ENCODE data around the gene GLRX5. TPM values are rescaled to one million over a fixed set of nuclear protein-coding genes. Genes with fewer than 3 reads are reported as not detected.

The GLRX5 gene
- total RNA-seq = 10 to 100 TPM; 36.4 to 48.5 TPM

- H3K9me3 Mint-ChIP-seq (ENCODE audit: low read depth) = no peaks in the 10 kb centered on the region
- peak within 1 kb of the TSS; percentile 94 for H3K4me3 Mint-ChIP-seq
- CTCF ChIA-PET = interaction anchor here (0.8 to 5.1 kb wide), 10 partner anchors 9 to 107 kb away, joined by 3 to 40 read pairs (median 4); partner anchors contain the start of gene SYNE3
- DNase-seq (peak; percentile 99), ATAC-seq (peak; percentile 89)
- H3K27me3 Mint-ChIP-seq = no peaks in the 10 kb centered on the region
- H3K36me3 Mint-ChIP-seq = peaks cover 16% of the 10 kb centered on the region
- peaks cover 66% of the 10 kb centered on the region for H3K4me1 Mint-ChIP-seq
- peak within 1 kb of the TSS; percentile 84 for H3K27ac Mint-ChIP-seq
These were observed at the start of gene GLRX5 for GRCh38 chr14:95534299-95535225. Gene GLRX5, plus strand, starts transcription at chr14:95535050. Its CDS starts 40 bp downstream, at chr14:95535090.

DNA sequence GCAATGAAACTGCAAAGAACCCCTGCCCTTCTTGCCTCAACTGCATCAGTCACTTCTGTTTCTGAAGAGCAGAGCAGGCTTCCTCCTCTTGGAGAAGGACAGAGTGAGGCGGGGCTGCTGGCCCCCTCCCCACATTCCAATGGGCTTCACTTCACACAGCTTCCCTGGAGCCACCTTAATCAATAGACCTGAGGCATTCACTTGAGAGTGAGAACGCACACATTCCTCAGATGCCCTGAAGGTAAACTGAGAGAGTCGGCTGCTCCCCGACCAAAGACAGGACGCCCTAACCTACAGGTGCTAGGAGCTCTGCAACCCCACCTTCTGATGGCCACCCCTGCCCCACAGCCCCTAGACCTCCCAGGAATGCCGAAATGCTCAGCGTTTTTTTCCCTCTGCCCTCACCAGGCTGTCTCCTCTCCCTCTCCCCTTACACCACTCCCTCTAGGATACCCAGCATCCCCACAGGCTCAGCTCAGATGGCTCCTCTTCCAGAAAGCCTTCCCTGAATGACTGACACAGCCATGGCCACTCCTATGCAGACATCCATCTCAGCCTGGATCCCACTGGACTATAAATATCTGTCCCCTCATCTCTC, 49.5 kb upstream of the GLRX5 start:
- Mint-ChIP-seq H3K27ac (no peak overlapping the region), H3K9me3 (ENCODE audit: low read depth) (no peaks in the 10 kb centered on the region), H3K36me3 (peaks cover 9% of the 10 kb centered on the region), H3K27me3 (no peaks in the 10 kb centered on the region), H3K4me3 (no peak overlapping the region), H3K4me1 (peaks cover 31% of the 10 kb centered on the region)
- DNase-seq (no peak), ATAC-seq (no peak)
- CTCF ChIA-PET = interaction anchor here (0.6 kb wide), 1 partner anchor 9 kb away, joined by 3 read pairs; no protein-coding TSS in a partner anchor

DNA sequence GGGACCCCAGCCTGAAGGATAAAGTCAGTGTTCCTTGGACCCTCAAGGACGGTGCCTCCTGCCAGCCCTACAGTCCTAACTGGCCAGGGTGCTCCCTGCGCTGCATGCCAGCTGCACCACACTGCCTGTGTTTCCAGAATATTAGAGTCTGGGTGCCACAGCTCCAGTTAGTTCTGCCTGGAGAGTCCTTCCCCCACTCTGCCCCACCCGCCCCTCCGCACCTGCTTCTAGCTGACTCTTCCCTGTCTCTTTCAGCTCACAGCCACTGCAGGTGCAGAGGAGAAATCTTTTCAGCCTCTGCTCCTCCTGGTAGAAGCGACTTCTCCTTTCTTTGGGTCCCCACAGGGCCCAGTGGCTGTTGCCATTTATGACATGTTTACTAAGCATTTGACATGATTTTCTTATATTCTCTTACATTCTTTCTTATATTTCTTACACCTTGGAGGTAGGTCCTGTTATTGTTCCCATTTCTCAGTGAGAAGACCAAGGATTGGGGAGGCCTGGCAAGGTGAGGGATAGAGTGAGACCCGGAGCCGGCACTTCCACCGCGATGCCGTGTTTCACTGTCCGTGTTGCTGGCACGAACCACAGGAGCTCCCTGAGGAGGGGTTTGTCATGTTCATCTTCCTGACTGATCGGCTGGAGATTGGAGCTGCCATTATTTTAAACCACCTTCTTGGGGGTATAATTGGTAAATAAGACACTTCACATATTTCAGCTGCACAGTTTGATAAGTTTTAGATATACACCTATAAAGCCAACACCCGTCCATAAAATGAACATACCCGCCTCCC, 47.8 kb upstream of the GLRX5 start:
- H3K4me1 Mint-ChIP-seq = peaks cover 23% of the 10 kb centered on the region
- peaks cover 17% of the 10 kb centered on the region for H3K36me3 Mint-ChIP-seq
- no peak overlapping the region for H3K4me3 Mint-ChIP-seq
- CTCF ChIA-PET = interaction anchor here (1.5 kb wide), 1 partner anchor 10 kb away, joined by 4 read pairs; no protein-coding TSS in a partner anchor
- no peaks in the 10 kb centered on the region for H3K9me3 Mint-ChIP-seq (ENCODE audit: low read depth)
- no peak overlapping the region for H3K27ac Mint-ChIP-seq
- no peaks in the 10 kb centered on the region for H3K27me3 Mint-ChIP-seq
- ATAC-seq (no peak), DNase-seq (no peak)

DNA sequence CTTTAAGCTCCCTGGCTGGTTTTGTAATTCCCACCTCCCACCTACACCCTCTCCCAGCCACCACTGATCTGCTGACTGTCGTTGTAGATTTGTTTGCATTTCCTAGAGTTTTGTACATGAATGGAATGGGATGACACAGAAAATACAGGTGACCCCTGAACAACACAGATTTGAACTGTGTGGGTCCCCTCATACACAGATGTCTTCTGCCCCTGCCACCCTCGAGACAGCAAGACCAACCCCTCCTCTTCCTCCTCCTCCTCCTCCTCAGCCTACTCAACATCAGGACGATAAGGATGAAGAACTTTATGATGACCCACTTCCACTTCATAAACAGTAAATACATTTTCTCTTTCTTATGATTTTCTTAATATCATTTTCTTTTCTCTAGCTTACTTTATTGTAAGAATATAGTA, 47.2 kb upstream of the GLRX5 start:
- H3K27me3 Mint-ChIP-seq = no peaks in the 10 kb centered on the region
- H3K4me1 Mint-ChIP-seq = peaks cover 26% of the 10 kb centered on the region
- CTCF ChIA-PET = interaction anchor here (1.5 kb wide), 1 partner anchor 9 kb away, joined by 4 read pairs; no protein-coding TSS in a partner anchor
- ATAC-seq (no peak), DNase-seq (no peak)
- H3K36me3 Mint-ChIP-seq = peaks cover 23% of the 10 kb centered on the region
- H3K9me3 Mint-ChIP-seq (ENCODE audit: low read depth) = no peaks in the 10 kb centered on the region
- H3K27ac Mint-ChIP-seq = peak overlapping the region; percentile 2
- H3K4me3 Mint-ChIP-seq = no peak overlapping the region

GRCh38 chr14:95488376-95489213, 46.3 kb upstream of the GLRX5 start:
- Mint-ChIP-seq H3K4me3 (no peak overlapping the region), H3K36me3 (peaks cover 24% of the 10 kb centered on the region), H3K9me3 (ENCODE audit: low read depth) (no peaks in the 10 kb centered on the region), H3K4me1 (peaks cover 27% of the 10 kb centered on the region), H3K27ac (peak overlapping the region; percentile 55), H3K27me3 (no peaks in the 10 kb centered on the region)
- DNase-seq (no peak), ATAC-seq (no peak)
- CTCF ChIA-PET = interaction anchor here (1.0 to 1.5 kb wide), 2 partner anchors 8 to 46 kb away, joined by 3 to 4 read pairs; no protein-coding TSS in a partner anchor

- Mint-ChIP-seq H3K27me3 (no peaks in the 10 kb centered on the region), H3K4me1 (peaks cover 27% of the 10 kb centered on the region), H3K36me3 (peaks cover 29% of the 10 kb centered on the region), H3K9me3 (ENCODE audit: low read depth) (no peaks in the 10 kb centered on the region), H3K4me3 (no peak overlapping the region), H3K27ac (peak overlapping the region; percentile 55)
- ATAC-seq (no peak), DNase-seq (no peak)
- CTCF ChIA-PET = interaction anchor here (1.0 to 1.3 kb wide), 2 partner anchors 38 to 47 kb away, joined by 3 to 5 read pairs; no protein-coding TSS in a partner anchor
These were observed 45.4 kb upstream of the GLRX5 start for GRCh38 chr14:95489214-95490137.

GRCh38 chr14:95490138-95490509, 44.7 kb upstream of the GLRX5 start:
- no peak for ATAC-seq
- no peaks in the 10 kb centered on the region for H3K27me3 Mint-ChIP-seq
- no peaks in the 10 kb centered on the region for H3K9me3 Mint-ChIP-seq (ENCODE audit: low read depth)
- no peak overlapping the region for H3K27ac Mint-ChIP-seq
- H3K36me3 Mint-ChIP-seq = peaks cover 29% of the 10 kb centered on the region
- no peak overlapping the region for H3K4me3 Mint-ChIP-seq
- peaks cover 31% of the 10 kb centered on the region for H3K4me1 Mint-ChIP-seq
- DNase-seq = no peak
- CTCF ChIA-PET = interaction anchor here (1.0 to 1.3 kb wide), 2 partner anchors 37 to 48 kb away, joined by 3 to 5 read pairs; no protein-coding TSS in a partner anchor

- no peak for DNase-seq
- Mint-ChIP-seq H3K4me3 (no peak overlapping the region), H3K36me3 (peaks cover 33% of the 10 kb centered on the region), H3K27me3 (no peaks in the 10 kb centered on the region), H3K27ac (no peak overlapping the region), H3K9me3 (ENCODE audit: low read depth) (no peaks in the 10 kb centered on the region), H3K4me1 (peaks cover 39% of the 10 kb centered on the region)
- ATAC-seq = no peak
- CTCF ChIA-PET = interaction anchor here (1.3 kb wide), 1 partner anchor 36 kb away, joined by 5 read pairs; no protein-coding TSS in a partner anchor
These were observed 44.0 kb upstream of the GLRX5 start for GRCh38 chr14:95490727-95491451.

- no peaks in the 10 kb centered on the region for H3K9me3 Mint-ChIP-seq (ENCODE audit: low read depth)
- H3K27me3 Mint-ChIP-seq = no peaks in the 10 kb centered on the region
- peaks cover 35% of the 10 kb centered on the region for H3K36me3 Mint-ChIP-seq
- CTCF ChIA-PET = interaction anchor here (1.4 kb wide), 1 partner anchor 17 kb away, joined by 3 read pairs; no protein-coding TSS in a partner anchor
- peaks cover 51% of the 10 kb centered on the region for H3K4me1 Mint-ChIP-seq
- DNase-seq (no peak), ATAC-seq (no peak)
- no peak overlapping the region for H3K27ac Mint-ChIP-seq
- no peak overlapping the region for H3K4me3 Mint-ChIP-seq
These were observed 42.8 kb upstream of the GLRX5 start for GRCh38 chr14:95491936-95492608.

DNA sequence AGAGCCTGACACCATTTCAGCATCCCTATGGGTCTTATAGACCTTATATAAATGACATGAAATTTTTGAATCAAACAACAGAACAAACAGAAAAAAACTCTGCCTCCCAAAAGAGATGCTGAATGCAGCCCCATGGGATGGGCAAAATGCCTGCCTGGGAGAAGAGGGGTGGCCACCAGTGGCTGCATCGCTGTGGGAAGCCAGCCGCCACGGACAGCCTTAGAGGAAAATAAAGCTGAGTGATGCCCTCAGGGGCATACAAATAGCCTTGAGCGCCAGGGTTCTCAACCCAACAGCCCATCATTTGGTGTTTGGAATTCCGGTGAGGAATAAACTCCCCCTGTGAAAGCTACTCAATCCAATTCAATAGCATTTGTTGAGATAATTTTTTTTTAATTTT, 41.3 kb upstream of the GLRX5 start:
- Mint-ChIP-seq H3K27ac (no peak overlapping the region), H3K9me3 (ENCODE audit: low read depth) (no peaks in the 10 kb centered on the region)
- no peak for ATAC-seq

More for the DNA sequence above, 41.3 kb upstream of the GLRX5 start:
- Mint-ChIP-seq H3K27me3 (no peaks in the 10 kb centered on the region), H3K36me3 (peaks cover 32% of the 10 kb centered on the region), H3K4me1 (peaks cover 61% of the 10 kb centered on the region), H3K4me3 (no peak overlapping the region)
- CTCF ChIA-PET = interaction anchor here (1.0 to 1.6 kb wide), 4 partner anchors 15 to 33 kb away, joined by 3 to 5 read pairs (median 3); no protein-coding TSS in a partner anchor
- no peak for DNase-seq

All from activated CD8-positive, alpha-beta memory T cell treated with anti-CD3 and anti-CD28 coated beads, Interleukin-2, amount 10 ng/mL, durations not matched to agents 7 days and 5 days (primary cell).